Subcutaneous adipose tissue (tissue), 4 donors: ENCODE data around the gene TMEM255B. TPM values are rescaled to one million over a fixed set of nuclear protein-coding genes. Genes with fewer than 3 reads are reported as not detected.

Source experiments
- total RNA-seq, 4 donors: library from RNA; depleted of rRNA; stranded (reverse); fragments of >200 nt; gene quantifications; one replicate each; pipeline ENCODE4 v1.1.0, GENCODE V29; 2016
- TF ChIP-seq, protein P1 (sequence below): fragments of 450-650 bp; IDR thresholded peaks from one replicate; pipeline ENCODE4 v1.5.1; 2016; ENCODE audit warnings: low read depth, mild to moderate bottlenecking, control low read depth, antibody characterized with exemption, moderate library complexity

TMEM255B gene
- 10 to 100 TPM in 1 of 4 donors, 1 to 10 TPM in 3; 1.5 to 19.2 (median 5.2) TPM for total RNA-seq

DNA sequence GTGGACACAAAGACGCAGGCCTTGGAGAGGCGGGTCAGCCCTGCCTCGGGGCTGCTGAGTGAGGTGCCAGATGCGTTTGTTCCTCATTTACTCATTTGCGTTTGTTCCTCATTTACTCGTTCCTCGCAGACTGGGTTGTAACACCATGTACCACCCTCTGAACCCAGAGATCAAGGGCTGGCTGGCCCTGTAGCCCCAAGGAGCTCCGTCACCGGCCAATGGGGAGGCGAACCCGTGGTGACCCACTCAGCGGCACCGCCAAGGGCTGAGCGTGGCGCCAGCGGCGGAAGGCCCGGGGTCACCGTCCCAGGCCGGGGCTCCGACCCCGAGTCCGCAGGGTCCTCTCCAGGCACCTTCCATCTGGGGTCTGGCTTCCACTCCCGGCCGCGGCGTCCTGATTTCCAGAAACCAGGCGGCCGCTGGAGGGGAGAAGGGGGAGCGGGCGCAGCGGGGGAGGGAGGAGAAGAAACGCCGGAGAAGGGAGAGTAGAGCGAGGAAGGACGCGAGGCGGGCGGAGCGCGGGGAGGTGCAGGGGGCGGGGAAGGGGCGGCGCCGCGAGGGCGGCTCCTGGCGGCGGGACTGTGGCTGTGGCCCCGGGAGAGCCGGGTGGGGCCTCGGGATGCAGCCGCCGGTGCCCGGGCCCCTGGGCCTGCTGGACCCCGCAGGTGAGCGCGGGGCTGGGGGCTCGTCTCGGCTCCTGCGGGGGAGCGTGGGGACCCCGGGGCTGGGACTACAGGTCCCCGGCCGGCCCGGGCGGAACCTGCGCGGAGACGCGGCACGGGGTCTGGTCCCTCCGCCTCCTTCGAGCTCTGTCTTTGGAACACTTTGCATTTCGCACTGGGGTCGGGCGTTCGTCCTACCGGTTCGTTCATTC, at the start of gene TMEM255B:
Gene TMEM255B, plus strand, starts transcription at position 576 of the 874 bp plus-strand sequence. Its CDS starts 44 bp downstream, at position 620.
- TF ChIP-seq, protein P1, sequence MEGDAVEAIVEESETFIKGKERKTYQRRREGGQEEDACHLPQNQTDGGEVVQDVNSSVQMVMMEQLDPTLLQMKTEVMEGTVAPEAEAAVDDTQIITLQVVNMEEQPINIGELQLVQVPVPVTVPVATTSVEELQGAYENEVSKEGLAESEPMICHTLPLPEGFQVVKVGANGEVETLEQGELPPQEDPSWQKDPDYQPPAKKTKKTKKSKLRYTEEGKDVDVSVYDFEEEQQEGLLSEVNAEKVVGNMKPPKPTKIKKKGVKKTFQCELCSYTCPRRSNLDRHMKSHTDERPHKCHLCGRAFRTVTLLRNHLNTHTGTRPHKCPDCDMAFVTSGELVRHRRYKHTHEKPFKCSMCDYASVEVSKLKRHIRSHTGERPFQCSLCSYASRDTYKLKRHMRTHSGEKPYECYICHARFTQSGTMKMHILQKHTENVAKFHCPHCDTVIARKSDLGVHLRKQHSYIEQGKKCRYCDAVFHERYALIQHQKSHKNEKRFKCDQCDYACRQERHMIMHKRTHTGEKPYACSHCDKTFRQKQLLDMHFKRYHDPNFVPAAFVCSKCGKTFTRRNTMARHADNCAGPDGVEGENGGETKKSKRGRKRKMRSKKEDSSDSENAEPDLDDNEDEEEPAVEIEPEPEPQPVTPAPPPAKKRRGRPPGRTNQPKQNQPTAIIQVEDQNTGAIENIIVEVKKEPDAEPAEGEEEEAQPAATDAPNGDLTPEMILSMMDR, result no peak

GRCh38 chr13:113722921-113723320, 36.1 kb upstream of the TMEM255B start:
- TF ChIP-seq, protein P1, result no peak

GRCh38 chr13:113723410-113724015, 35.5 kb upstream of the TMEM255B start:
- TF ChIP-seq, protein P1, result no peak

- TF ChIP-seq, protein P1, result no peak
Observed at GRCh38 chr13:113724016-113724758, 34.8 kb upstream of the TMEM255B start.

- TF ChIP-seq, protein P1, result no peak
Observed at GRCh38 chr13:113724780-113725315, 34.2 kb upstream of the TMEM255B start.

GRCh38 chr13:113726961-113727411, 32.0 kb upstream of the TMEM255B start:
- TF ChIP-seq, protein P1, result no peak
